ENCODE measurements around the gene GADD45G. TPM values are rescaled to one million over a fixed set of nuclear protein-coding genes. Genes with fewer than 3 reads are reported as not detected.

The GADD45G gene, protein sequence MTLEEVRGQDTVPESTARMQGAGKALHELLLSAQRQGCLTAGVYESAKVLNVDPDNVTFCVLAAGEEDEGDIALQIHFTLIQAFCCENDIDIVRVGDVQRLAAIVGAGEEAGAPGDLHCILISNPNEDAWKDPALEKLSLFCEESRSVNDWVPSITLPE
- total RNA-seq = 16.2 TPM

DNA sequence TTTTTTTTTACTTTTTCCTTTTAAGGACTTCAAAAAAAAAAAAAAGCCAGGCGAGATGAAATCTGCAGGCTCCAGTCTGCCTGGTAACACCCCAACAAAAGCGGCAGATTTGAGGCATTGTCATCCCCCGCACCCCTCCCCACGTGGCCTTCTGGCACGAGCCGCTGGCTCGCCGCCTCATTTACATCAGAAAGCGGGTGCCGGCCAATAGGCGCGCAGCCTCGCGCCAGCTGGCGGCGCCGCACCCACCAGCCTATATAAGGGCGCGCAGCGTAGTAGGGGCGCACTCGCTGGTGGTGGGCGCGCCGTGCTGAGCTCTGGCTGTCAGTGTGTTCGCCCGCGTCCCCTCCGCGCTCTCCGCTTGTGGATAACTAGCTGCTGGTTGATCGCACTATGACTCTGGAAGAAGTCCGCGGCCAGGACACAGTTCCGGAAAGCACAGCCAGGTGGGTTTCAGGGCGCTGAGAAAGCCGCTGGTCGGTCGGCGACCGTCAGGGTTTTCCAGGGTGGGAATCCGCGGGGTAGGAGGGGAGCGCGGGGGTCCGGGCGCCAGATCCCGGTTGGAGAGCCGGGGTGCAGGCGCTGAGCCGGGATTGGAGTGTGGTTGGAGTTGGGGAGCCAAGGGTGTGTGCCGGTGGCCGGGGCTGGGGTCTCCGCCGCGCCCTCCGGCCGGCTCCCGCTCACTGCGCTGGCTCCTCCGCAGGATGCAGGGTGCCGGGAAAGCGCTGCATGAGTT, at the start of gene GADD45G:
TSS of gene GADD45G (plus strand) at position 284 of the 736 bp plus-strand sequence. CDS start at position 394, 110 bp downstream.
- Histone ChIP-seq H3K4me1 (peaks cover 34% of the 10 kb centered on the region), H3K4me3 (peak within 1 kb of the TSS; percentile 74 to 89), H3K36me3 (no peaks in the 10 kb centered on the region), H3K27me3 (no peaks in the 10 kb centered on the region), H3K9me3 (no peaks in the 10 kb centered on the region), H3K27ac (peak within 1 kb of the TSS; percentile 93)
- intact Hi-C loops (cut with DNase I) = loop anchor here (10.0 kb wide), 1 partner anchor 400 kb away; no protein-coding TSS in a partner anchor
- TF ChIP-seq POLR2AphosphoS5 (IDR thresholded peaks at IDR 0.05; ENCODE audit: insufficient read depth in 1 of 2, low read depth in 1 of 2) (peak; percentile 95 to 100), POLR2A (IDR thresholded peaks at IDR 0.05) (peak in 1 of 2 donors; percentile 97)
- TF ChIP-seq, protein P1, sequence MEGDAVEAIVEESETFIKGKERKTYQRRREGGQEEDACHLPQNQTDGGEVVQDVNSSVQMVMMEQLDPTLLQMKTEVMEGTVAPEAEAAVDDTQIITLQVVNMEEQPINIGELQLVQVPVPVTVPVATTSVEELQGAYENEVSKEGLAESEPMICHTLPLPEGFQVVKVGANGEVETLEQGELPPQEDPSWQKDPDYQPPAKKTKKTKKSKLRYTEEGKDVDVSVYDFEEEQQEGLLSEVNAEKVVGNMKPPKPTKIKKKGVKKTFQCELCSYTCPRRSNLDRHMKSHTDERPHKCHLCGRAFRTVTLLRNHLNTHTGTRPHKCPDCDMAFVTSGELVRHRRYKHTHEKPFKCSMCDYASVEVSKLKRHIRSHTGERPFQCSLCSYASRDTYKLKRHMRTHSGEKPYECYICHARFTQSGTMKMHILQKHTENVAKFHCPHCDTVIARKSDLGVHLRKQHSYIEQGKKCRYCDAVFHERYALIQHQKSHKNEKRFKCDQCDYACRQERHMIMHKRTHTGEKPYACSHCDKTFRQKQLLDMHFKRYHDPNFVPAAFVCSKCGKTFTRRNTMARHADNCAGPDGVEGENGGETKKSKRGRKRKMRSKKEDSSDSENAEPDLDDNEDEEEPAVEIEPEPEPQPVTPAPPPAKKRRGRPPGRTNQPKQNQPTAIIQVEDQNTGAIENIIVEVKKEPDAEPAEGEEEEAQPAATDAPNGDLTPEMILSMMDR (IDR thresholded peaks at IDR 0.05) = no peak
- DNase-seq (ENCODE audit: extremely low spot score in 2 of 2) = peak in 1 of 2 donors; percentile 94

DNA sequence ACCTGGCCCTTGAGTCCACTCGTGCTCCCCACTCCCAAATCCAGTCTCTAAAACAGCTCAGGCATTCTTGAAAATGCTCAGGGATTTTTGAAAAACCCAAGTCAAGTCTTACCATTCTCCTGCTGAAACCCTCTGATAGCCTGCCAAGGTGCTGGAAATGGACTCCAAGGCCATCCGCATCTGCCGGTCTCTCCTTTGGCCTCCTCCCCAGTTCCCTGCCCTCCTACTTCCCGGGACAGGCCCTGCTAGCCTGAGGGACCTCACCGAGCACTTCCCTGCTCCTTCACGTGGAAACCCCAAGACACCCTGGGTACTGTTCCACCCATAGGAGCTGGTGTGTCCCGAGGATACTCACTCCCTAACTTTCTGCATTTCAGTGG, 49.8 kb upstream of the GADD45G start:
- Histone ChIP-seq H3K4me3 (no peak overlapping the region), H3K4me1 (no peaks in the 10 kb centered on the region), H3K9me3 (no peaks in the 10 kb centered on the region), H3K36me3 (no peaks in the 10 kb centered on the region), H3K27me3 (no peaks in the 10 kb centered on the region), H3K27ac (no peak overlapping the region)
- DNase-seq (ENCODE audit: extremely low spot score in 2 of 2) = no peak
- intact Hi-C loops (cut with DNase I) = no loop called here
- TF ChIP-seq POLR2A (IDR thresholded peaks at IDR 0.05) = no peak
- TF ChIP-seq, protein P1 (IDR thresholded peaks at IDR 0.05) = no peak
- TF ChIP-seq POLR2AphosphoS5 (IDR thresholded peaks at IDR 0.05; ENCODE audit: insufficient read depth in 1 of 2, low read depth in 1 of 2) = no peak

DNA sequence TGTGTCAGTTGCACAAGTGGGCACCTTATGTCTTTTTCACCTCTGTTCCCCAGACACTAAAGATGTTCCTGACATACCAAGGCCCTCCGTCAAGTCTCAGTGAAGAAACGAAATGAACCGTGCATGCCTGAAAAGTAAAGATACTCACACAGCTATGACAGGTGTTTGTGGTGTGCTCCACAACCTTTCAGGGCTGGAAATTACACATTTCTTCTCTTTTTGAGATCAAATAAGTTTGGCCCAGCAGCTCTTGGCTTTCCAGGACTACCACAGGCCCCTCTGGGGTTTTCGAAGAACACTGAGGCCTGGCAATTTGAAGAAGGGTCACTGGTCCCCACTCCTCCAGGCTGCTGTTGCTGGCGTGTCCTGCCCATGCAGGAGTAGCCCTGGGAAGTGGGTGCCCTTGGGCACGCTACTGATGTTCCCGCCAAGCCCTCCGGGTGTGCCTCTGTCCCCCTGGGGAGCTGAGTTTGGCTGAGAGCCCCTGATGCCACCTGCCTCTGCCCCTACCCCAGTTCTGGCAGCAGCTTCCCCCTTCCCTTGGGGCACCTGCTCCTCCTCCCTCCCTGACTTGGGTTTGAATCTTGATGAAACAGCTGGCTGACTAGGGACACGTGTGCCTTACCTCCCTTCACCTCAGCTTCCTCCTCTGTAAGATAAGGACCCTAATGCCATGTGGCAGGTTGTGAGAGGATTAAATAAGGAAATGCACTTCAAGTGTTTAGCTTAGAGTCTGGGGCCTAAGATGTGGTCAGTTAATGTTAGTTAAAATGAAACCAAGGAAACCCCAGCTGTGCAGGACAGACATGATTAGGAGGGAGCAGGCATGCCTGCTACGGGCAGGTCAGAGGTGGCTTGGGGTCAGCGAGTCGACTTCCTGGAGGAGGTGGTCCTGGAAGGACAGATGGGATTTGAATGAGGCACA, 49.1 kb upstream of the GADD45G start:
- H3K36me3 ChIP-seq = no peaks in the 10 kb centered on the region
- no peaks in the 10 kb centered on the region for H3K9me3 ChIP-seq
- no peak for DNase-seq (ENCODE audit: extremely low spot score in 2 of 2)
- no peak overlapping the region for H3K27ac ChIP-seq
- H3K27me3 ChIP-seq = no peaks in the 10 kb centered on the region
- intact Hi-C loops (cut with DNase I) = no loop called here
- H3K4me1 ChIP-seq = no peaks in the 10 kb centered on the region
- no peak overlapping the region for H3K4me3 ChIP-seq
- TF ChIP-seq, protein P1 (IDR thresholded peaks at IDR 0.05) = no peak
- TF ChIP-seq POLR2AphosphoS5 (IDR thresholded peaks at IDR 0.05; ENCODE audit: insufficient read depth in 1 of 2, low read depth in 1 of 2) = no peak
- no peak for TF ChIP-seq POLR2A (IDR thresholded peaks at IDR 0.05)

- intact Hi-C loops (cut with DNase I) = no loop called here
- DNase-seq (ENCODE audit: extremely low spot score in 2 of 2) = no peak
- no peak overlapping the region for H3K27ac ChIP-seq
- H3K9me3 ChIP-seq = no peaks in the 10 kb centered on the region
- no peaks in the 10 kb centered on the region for H3K27me3 ChIP-seq
- no peak overlapping the region for H3K4me3 ChIP-seq
- no peaks in the 10 kb centered on the region for H3K4me1 ChIP-seq
- no peaks in the 10 kb centered on the region for H3K36me3 ChIP-seq
- no peak for TF ChIP-seq POLR2A (IDR thresholded peaks at IDR 0.05)
- TF ChIP-seq POLR2AphosphoS5 (IDR thresholded peaks at IDR 0.05; ENCODE audit: insufficient read depth in 1 of 2, low read depth in 1 of 2) = no peak
- TF ChIP-seq, protein P1 (IDR thresholded peaks at IDR 0.05) = no peak
Observed at GRCh38 chr9:89558196-89558899, 46.5 kb upstream of the GADD45G start.

Measured in vagina (tissue), 2 donors.